GM19463 (cell line): ENCODE measurements around the gene QRFP.

Experiments used
- ATAC-seq: cut with Tn5 transposase; IDR thresholded peaks from one replicate; pipeline ENCODE4 v1.9.1; 2021; ENCODE audit warnings: mild to moderate bottlenecking, moderate library complexity; ENCODE audit not compliant: unreplicated experiment

The QRFP gene

GRCh38 chr9:130892477-130893304 lies 3.9 kb downstream of the QRFP start:
- ATAC-seq = no peak

- ATAC-seq = no peak
Observed at GRCh38 chr9:130891688-130892476, 4.7 kb downstream of the QRFP start.

GRCh38 chr9:130890870-130891687 lies 5.5 kb downstream of the QRFP start:
- no peak for ATAC-seq

GRCh38 chr9:130890124-130890523 lies 6.5 kb downstream of the QRFP start:
- no peak for ATAC-seq

- ATAC-seq = no peak
Observed at GRCh38 chr9:130888146-130888885, 8.3 kb downstream of the QRFP start.

GRCh38 chr9:130887494-130888144 lies 9.0 kb downstream of the QRFP start:
- no peak for ATAC-seq

- ATAC-seq = no peak
Observed at GRCh38 chr9:130886981-130887380, 9.6 kb downstream of the QRFP start.

- no peak for ATAC-seq
Observed at GRCh38 chr9:130885484-130886375, 10.9 kb downstream of the QRFP start.

GRCh38 chr9:130884542-130885483 lies 11.8 kb downstream of the QRFP start:
- no peak for ATAC-seq

GRCh38 chr9:130884111-130884531 lies 12.5 kb downstream of the QRFP start:
- no peak for ATAC-seq

- ATAC-seq = no peak
Observed at GRCh38 chr9:130883479-130883878, 13.1 kb downstream of the QRFP start.

- ATAC-seq = no peak
Observed at GRCh38 chr9:130882696-130883225, 13.9 kb downstream of the QRFP start.

- no peak for ATAC-seq
Observed at GRCh38 chr9:130881516-130881915, 15.1 kb downstream of the QRFP start.

GRCh38 chr9:130880599-130881220 lies 15.9 kb downstream of the QRFP start:
- ATAC-seq = no peak

GRCh38 chr9:130879863-130880411 lies 16.7 kb downstream of the QRFP start:
- no peak for ATAC-seq

- no peak for ATAC-seq
Observed at GRCh38 chr9:130878295-130878694, 18.3 kb downstream of the QRFP start.

GRCh38 chr9:130877300-130877699 lies 19.3 kb downstream of the QRFP start:
- ATAC-seq = no peak
